ENCODE measurements around the gene RBMY1J. TPM values are rescaled to one million over a fixed set of nuclear protein-coding genes. Genes with fewer than 3 reads are reported as not detected.
"Not testable (repeated sequence)": the region's sequence is repeated elsewhere in the genome, so short reads cannot be mapped to it uniquely, and the experiment has no call there.

The RBMY1J gene
- total RNA-seq = not detected

- not testable (repeated sequence) for ATAC-seq; H3K9me3 Mint-ChIP-seq; H3K36me3 Mint-ChIP-seq; DNase-seq (ENCODE audit: low spot score); H3K27ac Mint-ChIP-seq; H3K4me1 Mint-ChIP-seq (ENCODE audit: low read depth in 2 of 2); H3K4me3 Mint-ChIP-seq; H3K27me3 Mint-ChIP-seq
These were observed at the start of gene RBMY1J for GRCh38 chrY:22403110-22403509. RBMY1J (plus strand) TSS chrY:22403410; CDS start chrY:22405448, 2,038 bp downstream.

DNA sequence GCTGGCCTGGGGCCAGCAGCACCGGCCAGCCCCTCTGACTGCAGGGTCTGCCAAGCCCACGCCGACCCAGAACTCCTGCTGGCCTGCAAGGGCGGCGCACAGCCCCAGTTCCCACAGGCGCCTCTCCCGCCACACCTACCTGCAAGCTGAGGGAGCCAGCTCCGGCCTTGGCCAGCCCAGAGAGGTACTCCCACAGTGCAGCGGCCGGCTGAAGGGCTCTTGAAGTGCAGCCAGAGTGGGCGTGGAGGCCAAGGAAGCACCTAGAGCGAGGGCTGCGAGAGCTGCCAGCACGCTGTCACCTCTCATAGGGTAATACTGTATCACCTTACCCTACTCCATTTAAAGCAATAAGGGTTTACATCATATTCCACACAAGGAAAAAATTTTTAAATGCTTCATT lies 35.8 kb upstream of the RBMY1J start:
- Mint-ChIP-seq H3K27me3 (no peaks in the 10 kb centered on the region), H3K4me3 (no peak overlapping the region), H3K36me3 (no peaks in the 10 kb centered on the region), H3K9me3 (no peaks in the 10 kb centered on the region), H3K27ac (no peak overlapping the region), H3K4me1 (ENCODE audit: low read depth in 2 of 2) (no peaks in the 10 kb centered on the region)
- ATAC-seq (no peak), DNase-seq (ENCODE audit: low spot score) (no peak)

DNA sequence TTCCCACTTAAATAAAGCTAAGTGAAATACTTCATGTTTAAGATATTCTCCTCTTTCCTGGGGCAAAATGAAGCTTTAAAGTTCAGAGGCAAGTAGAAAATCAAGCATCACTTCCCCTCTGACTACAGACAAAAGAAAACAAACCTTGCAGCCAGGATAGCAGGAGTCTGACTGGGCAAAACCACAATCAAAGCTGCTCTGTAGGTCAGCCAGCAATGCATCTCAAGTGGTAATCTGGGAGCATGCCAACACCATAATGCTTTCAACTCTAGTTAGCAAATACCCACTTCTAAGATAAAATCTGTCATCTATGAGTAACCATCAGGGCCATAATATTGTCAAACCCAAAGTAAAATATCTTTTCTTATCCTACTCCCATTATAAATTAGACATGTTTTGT lies 32.6 kb upstream of the RBMY1J start:
- DNase-seq (ENCODE audit: low spot score) (no peak), ATAC-seq (no peak)
- no peaks in the 10 kb centered on the region for H3K27me3 Mint-ChIP-seq
- no peak overlapping the region for H3K27ac Mint-ChIP-seq
- no peaks in the 10 kb centered on the region for H3K9me3 Mint-ChIP-seq
- H3K36me3 Mint-ChIP-seq = no peaks in the 10 kb centered on the region
- no peaks in the 10 kb centered on the region for H3K4me1 Mint-ChIP-seq (ENCODE audit: low read depth in 2 of 2)
- H3K4me3 Mint-ChIP-seq = no peak overlapping the region

GRCh38 chrY:22373494-22373893 lies 29.7 kb upstream of the RBMY1J start:
- ATAC-seq = no peak

DNA sequence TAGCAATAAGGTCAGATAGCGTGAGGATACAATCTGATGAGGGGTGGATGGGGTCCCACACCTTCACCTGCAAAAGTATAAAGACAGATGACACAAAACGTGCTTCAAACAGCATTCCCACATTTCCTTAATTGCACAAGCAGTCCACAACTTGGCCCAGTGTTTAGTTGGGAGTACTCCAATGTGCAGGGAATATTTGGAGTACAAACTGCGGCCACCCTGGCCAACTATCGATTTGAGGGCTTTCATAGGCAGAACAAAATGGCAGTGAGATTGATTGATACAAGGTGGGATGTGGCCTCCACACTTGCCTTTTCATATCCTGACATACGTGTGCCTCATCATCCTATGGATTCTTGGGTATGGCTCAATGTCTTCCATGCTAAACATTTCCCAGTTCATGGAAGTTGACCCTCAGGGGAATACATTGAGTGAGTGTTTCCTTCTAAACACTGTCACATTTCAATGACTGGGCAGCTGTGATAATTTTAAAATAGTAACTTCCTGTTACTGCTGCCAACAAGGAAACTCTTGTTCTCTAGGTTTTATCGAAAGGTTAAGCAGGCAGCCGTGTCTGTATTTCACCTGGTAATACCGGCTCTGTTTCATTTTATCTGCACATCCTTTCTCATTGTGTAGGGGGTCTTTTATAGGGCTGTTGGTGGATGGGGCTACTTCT lies 41.6 kb downstream of the RBMY1J start:
- ATAC-seq; H3K4me3 Mint-ChIP-seq; H3K4me1 Mint-ChIP-seq (ENCODE audit: low read depth in 2 of 2); H3K27me3 Mint-ChIP-seq; H3K9me3 Mint-ChIP-seq; DNase-seq (ENCODE audit: low spot score); H3K27ac Mint-ChIP-seq; H3K36me3 Mint-ChIP-seq: not testable (repeated sequence)

More at GRCh38 chrY:22373494-22373893, 29.7 kb upstream of the RBMY1J start:
- no peaks in the 10 kb centered on the region for H3K4me1 Mint-ChIP-seq (ENCODE audit: low read depth in 2 of 2)
- H3K36me3 Mint-ChIP-seq = peaks cover 5% of the 10 kb centered on the region
- no peaks in the 10 kb centered on the region for H3K27me3 Mint-ChIP-seq
- H3K9me3 Mint-ChIP-seq = no peaks in the 10 kb centered on the region
- H3K4me3 Mint-ChIP-seq = no peak overlapping the region
- DNase-seq (ENCODE audit: low spot score) = no peak
- H3K27ac Mint-ChIP-seq = no peak overlapping the region

DNA sequence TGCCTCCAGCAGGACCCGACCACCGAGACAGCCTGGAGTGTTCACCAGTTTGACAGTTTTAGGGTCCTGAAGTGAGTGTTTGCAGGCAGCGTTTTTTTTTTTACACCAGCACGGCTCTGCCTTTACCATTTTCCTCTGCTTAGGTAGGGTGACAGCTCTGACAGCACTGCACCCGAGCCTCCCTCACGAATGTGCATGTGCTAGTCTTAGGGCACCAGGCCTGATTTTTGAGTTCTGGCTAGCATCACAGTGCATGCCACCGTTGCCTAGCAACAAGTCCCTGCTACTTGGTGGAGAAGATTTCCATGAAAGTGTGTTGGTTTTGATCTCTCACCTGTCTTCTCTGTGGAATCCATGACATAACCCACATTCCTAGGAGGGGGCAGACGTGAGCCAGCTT lies 52.3 kb downstream of the RBMY1J start:
- not testable (repeated sequence) for H3K36me3 Mint-ChIP-seq; H3K27ac Mint-ChIP-seq; H3K4me1 Mint-ChIP-seq (ENCODE audit: low read depth in 2 of 2); H3K27me3 Mint-ChIP-seq; H3K4me3 Mint-ChIP-seq; ATAC-seq; DNase-seq (ENCODE audit: low spot score); H3K9me3 Mint-ChIP-seq

DNA sequence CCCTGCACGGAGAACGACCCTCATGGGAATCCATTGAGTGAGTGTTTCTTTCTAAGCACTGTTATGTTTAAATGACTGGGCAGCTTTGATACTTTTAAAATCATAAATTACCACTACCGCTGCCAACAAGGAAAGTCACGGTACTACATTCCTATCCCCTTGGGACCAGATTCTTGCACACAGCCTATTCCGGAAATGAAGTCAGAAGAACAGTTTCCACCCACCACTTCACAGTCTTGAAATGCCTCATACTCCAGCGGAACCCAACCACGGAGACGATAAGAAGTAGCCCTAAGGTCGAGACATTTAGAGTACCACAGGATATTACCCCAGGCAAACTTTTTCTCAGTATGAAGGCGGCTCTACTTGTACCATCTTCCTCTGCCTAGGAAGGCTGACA lies 58.8 kb downstream of the RBMY1J start:
- not testable (repeated sequence) for H3K27ac Mint-ChIP-seq; ATAC-seq; H3K9me3 Mint-ChIP-seq; DNase-seq (ENCODE audit: low spot score); H3K27me3 Mint-ChIP-seq; H3K4me3 Mint-ChIP-seq; H3K36me3 Mint-ChIP-seq; H3K4me1 Mint-ChIP-seq (ENCODE audit: low read depth in 2 of 2)

Other genes with a start within 250 kb of the RBMY1J start
- not detected for gene RBMY1F, start 220.5 kb upstream of the RBMY1J start, total RNA-seq